Ovary (tissue), 3 donors: Measurements from ENCODE around the gene PACSIN2.

ENCODE experiments used
- CTCF ChIP-seq, 3 donors: fragments of 450-650 bp in 2 of 3; fragments of 200-600 bp in 1 of 3; IDR thresholded peaks; one replicate each; pipeline versions ENCODE4 v1.5.1 to v1.8.0; 2016 to 2022; ENCODE audit warnings: antibody characterized with exemption in 3 of 3, mild to moderate bottlenecking in 1 of 3
- POLR2A ChIP-seq: fragments of 450-650 bp; IDR thresholded peaks from one replicate; pipeline ENCODE4 v1.6.1; 2017; ENCODE audit warnings: antibody characterized with exemption, mild to moderate bottlenecking, moderate library complexity
- donor health status: DM: no; HTN: no; CAD: no.

DNA sequence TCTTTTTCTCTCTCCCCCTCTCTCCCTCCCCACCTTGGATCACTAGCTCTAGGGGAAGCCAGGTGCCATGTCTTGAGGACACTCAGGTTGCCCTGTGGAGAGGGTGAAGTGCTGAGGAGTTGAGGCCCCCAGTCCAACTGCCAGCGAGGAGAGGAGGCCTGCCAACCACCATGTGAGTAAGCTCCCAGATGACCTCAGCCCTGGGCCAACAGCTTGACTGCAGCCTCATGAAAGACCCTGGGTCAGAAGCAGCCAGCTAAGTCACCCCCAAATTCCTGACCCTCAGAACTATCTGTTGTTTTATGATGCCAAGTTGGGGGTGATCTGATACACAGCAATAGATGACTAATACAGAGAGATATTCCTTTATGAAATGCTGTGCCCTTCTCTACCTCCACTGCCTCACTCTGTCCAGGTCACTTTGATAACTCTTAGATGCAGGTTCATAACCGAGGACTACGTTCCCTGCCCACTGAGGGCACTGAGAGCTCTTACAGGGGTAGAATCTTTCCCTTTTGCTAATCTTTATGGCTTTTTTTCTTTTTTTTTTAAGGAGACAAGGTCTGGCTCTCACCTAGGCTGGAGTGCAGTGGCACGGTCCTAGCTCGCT is 165.9 kb downstream of the PACSIN2 start:
- no peak for TF ChIP-seq POLR2A
- no peak for TF ChIP-seq CTCF (IDR thresholded peaks at IDR 0.05)
